NOMO-1 (cell line): ENCODE results near the gene PPP1R14B.

ENCODE experiments used
- DNase-seq, 2 experiments: peaks; one replicate each; lab custom pipeline; 2025; ENCODE audit not compliant: unreplicated experiment in 2 of 2; lab: John Stamatoyannopoulos, UW

Gene PPP1R14B

DNA sequence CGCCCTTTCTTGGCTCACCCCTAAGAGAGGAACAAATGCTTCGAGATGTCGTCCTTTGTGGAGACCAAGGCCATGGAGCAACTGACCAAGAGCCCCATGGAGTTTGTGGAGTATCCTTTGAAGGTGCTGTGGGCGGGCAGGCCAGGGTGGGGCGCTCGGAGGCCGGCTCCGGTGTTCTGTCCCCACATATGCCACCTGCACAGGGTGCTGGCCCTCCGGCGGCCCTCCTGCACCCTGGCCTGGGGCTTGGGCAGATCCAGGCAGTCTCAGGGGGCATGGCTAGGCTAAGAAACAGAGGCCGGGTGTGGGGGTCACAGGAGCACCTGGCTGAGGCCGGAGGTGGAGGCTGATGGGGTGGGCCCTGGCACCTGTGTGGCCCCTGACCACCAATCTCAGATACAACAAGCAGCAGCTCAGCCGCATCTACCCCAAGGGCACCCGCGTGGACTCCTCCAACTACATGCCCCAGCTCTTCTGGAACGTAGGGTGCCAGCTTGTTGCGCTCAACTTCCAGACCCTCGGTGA is 14.9 kb upstream of the PPP1R14B start:
- no peak for DNase-seq

DNA sequence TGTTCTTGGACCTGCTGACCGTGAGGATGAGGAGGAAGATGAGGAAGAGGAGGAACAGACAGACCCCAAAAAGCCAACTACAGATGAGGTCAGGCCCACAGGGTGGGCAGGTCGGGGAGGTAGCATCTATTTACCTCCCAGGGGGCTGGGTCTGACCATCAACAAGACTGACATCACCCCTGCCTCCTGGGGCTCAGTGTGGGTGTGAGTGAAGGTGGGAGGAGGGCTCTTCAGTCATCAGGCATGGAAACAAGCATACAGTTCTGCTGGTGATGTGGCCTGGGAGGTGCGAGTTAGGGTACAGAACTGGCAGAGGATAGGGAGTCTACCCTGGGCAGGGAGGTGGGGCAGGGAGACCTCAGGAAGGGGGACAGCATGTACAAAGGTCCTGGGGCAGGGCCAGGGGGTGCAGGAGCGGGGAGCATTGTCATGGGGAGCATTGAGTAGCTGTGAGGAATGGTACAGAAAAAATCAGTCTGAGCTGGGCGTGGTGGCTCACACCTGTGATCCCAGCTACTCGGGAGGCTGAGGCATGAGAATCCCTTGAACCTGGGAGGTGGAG is 13.5 kb upstream of the PPP1R14B start:
- no peak for DNase-seq

DNA sequence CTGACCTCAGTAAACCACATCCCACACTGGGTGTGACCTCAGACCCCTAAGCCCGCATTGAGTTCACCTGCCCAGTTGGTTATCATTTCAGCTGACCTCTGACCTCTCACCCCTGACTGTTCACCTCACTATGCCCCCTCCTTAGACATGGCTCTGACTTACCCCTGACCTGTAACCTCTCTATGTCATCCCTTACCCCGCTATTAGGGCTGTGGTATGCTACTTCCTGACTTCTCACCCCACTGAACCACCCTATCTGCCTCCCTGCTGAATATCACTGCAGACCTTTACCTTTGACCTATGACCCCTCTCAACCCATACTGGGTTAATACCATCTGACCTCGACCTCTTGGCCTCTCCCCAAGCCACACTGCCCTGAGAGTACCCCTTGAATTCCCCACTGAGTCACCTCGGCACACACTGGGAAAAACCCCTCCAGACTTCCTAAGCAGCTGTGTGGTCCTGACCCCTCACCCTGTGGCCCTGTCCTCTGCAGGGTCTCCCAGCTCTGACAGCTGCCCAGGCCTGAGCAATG is 12.9 kb upstream of the PPP1R14B start:
- DNase-seq, result no peak

DNA sequence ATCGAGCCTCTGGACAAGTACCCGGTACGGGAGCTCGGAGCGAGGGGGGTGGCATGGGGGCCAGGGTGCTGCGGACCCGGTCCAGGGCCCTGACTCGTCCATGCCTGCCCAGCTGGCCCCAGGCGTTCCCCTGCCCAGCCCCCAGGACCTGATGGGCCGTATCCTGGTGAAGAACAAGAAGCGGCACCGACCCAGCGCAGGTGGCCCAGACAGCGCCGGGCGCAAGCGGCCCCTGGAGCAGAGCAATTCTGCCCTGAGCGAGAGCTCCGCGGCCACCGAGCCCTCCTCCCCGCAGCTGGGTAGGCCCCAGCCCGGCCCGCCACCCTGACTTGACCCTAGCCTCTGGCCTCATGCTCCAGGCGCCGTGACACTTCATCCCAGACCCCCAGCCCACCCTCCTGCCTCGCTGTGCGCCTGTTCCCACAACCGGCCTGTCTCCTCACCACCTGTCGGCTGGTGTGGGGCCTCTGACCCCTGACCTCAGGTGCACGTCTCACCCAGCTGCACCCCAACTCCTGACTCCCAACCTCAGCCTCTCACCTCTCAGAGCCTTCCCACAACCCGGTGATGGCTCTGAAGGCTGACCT is 12.3 kb upstream of the PPP1R14B start:
- DNase-seq, result no peak

DNA sequence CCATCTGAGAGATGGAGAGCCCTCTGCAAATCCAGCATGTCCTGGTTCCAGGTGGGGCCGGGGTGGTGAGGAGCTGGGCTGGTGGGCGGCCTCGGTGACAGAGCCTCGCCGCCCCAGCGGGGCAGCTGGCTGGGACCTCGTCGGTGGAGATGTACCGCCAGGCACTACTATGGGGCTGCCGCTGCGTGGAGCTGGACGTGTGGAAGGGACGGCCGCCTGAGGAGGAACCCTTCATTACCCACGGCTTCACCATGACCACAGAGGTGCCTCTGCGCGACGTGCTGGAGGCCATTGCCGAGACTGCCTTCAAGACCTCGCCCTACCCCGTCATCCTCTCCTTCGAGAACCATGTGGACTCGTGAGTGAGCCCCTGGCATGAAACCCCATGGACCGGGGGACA is 11.6 kb upstream of the PPP1R14B start:
- DNase-seq, result no peak

DNA sequence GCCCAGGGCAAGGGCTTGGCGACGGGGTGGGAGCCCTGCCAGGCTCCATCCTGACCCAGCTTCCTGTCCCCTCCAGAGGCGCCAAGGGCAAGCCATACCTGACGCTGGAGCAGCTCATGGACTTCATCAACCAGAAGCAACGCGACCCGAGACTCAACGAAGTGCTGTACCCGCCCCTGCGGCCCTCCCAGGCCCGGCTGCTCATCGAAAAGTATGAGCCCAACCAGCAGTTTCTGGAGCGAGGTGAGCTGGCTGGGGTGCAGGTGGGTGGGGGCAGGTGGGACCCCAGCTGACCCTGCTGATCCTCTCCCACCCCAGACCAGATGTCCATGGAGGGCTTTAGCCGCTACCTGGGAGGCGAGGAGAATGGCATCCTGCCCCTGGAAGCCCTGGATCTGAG is 9.6 kb upstream of the PPP1R14B start:
- DNase-seq, result no peak

DNA sequence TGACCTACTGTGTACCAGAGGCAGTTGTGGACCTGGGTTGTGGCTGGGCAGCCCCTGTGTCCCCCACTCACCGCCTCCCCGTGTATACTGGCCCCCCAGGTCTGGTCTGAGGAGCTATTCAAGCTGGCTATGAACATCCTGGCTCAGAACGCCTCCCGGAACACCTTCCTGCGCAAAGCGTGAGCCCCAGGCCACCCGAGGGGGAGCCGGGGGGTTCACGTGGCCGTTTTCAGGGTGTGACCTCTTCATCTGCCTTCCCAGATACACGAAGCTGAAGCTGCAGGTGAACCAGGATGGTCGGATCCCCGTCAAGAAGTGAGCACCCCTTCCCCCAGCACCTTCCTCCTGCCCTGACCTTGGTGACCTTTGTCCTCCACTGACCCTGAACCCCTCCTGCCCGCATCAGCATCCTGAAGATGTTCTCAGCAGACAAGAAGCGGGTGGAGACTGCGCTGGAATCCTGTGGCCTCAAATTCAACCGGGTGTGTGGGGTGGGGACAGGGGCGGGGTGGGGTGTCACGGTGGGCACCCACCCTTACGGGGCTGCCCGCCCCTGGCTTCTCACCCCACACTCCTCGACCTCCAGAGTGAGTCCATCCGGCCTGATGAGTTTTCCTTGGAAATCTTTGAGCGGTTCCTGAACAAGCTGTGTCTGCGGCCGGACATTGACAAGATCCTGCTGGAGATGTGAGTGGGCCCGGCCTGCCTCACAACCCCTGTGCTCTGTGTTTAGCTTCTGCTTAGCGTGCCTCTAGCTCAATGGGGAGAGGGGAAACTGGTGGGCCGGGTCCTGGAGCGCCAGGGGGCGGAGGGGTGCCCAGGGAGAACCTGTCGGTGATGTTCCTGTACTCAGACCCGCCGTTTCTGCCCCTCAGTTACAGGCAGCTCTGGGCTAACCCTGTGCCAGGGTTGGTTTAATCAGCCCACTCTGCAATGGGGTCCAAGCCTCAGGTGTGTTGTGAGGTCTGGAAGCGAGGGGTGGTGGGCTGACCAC is 8.7 kb upstream of the PPP1R14B start:
- no peak for DNase-seq

DNA sequence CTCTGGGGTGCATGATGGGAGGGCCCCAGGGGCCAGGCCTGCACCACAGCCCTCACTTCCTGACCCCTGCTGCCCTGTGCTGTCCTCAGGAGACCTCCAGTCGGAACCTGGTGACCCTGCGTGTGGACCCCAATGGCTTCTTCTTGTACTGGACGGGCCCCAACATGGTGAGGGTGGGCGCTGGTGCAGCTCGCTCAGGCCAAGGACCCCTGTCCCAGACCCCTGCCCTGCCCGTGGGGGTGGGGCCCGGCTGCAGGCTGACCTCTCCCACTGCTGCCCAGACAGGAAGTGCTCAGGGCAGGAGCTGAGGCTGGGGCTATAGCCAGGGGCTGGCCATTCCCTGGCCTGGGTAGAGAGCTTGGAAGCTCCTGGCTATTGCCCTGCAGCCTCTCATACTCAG is 7.6 kb upstream of the PPP1R14B start:
- DNase-seq, result no peak

DNA sequence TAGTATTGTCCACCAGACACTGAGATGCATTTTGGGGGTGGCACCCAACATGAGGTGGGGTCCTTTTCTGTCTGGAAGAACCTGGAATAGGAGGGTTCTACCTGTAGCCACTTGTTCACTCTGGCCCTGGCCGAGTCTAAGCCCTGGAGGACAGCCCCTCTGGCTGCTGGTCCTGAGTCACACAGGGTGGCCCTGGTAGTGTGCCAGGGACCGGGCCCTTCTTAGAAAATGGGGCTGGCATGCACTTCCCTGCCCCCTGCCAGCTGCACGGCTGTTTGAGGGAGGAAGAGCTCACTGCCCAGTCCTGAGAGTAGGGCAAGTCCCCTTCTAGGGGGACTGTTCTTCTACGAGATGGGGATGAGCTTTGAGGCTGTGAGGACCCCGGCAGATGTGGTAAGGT is 6.7 kb upstream of the PPP1R14B start:
- DNase-seq, result no peak

DNA sequence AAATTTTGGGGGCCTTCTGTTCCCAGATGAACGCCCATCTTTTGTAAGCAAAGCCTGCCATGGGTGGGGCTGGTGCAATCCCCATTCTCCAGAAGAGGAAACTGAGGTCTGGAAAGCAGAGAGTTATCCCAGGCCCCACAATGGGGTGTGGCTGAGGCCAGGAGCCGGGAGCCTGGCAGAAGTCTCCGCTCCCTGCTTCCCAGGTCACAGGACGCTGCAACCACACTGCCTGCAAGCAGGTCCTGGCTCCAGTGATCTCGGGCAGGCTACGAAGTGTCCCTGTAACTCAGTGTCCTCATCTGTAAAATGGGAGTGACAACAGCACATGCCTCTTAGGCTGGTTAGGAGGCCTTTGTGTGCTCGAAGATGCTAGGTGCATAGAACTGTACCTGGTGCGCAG is 6.3 kb upstream of the PPP1R14B start:
- no peak for DNase-seq

DNA sequence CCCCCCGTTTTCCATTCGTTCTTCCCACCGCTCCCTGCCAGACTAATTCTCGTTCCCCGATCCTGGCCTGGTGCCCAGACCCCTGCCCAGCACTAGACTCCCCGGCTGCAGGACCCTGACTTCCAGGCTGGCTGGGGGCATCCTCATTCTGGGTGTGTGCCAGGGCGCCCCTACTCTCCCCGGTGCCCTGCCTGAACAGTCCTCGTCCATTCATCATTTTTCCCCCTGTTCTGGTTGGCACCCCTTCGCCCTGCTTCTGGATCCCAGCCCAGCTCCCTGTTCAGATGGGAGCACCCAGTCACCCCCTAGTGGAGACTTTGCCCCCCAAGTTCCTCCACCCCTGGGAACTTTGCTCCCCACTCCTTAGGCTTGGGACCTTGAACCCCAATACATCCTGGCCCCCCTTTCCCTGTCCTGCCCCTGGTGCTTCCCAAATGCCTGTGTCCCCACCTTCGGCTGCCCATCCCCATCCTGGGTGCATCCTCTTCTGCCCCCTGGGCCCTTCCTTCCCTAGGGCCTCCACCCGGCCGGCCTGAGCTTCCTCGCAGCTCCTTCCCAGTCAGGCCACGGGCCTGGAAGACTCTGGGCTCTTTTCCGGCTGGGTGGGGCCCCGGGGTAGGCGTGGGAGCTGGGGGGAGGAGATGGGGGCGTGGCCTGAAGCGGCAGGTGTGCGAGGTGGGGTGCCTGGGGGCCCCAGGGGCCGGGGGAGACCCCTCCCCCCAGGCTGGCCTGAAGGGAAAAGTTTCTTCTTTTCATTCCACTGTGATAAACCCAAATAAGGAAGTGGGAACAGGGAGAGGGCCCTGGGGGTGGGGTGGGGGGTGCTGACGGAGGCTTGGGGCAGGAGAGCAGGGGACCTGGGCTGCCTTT is 5.5 kb upstream of the PPP1R14B start:
- no peak for DNase-seq

DNA sequence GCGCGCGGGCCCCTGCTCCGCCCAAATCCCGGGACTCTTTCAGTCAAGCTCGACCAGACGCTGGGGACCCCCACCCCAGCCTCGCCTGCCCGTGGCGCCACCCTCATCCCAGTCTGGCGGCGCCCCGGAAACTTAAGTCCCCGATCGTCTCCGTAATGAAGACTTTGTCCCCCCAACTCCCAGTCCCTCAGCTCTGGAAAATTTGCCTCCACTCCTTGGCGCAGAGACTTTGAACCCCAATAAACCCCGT is 4.9 kb upstream of the PPP1R14B start:
- no peak for DNase-seq

DNA sequence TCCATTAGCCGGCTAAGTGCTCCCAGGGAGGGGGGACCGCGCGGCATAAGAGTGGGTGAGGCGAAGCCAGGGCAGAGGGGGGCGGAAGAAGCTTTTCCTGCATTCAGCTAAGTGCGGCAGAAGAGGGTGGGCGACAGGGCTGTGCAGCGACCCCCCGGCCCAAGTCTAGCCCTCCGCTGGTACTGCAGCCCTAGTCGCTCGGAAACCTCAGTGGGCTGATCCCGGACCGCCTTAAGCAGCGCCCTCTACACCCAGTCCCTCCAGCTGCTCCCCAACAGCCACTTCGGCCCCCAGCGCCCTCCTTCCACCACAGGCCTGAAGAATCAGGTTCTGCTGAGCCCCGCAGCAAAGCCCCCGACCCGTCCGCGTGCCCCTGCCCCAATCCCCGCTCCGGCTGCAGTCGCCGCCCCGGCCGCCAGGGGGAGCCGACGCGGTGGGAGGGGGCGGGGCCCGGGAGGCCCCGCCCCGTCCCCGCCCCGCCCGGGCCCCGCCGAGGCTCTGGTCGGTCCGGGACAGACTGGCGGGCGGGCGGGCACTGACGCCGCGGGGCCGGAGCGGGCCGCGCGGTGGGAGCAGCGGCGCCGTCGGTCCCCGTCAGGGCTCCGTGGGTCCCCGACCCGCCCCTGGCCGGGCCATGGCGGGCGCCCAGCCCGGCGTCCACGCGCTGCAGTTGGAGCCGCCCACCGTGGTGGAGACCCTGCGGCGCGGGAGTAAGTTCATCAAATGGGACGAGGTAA is 4.4 kb upstream of the PPP1R14B start, which contains the start of gene PLCB3:
PLCB3 (plus strand) TSS at position 515 of the 737 bp plus-strand sequence; CDS start at position 635, 120 bp downstream.
- peak; percentile 47 to 48 for DNase-seq

DNA sequence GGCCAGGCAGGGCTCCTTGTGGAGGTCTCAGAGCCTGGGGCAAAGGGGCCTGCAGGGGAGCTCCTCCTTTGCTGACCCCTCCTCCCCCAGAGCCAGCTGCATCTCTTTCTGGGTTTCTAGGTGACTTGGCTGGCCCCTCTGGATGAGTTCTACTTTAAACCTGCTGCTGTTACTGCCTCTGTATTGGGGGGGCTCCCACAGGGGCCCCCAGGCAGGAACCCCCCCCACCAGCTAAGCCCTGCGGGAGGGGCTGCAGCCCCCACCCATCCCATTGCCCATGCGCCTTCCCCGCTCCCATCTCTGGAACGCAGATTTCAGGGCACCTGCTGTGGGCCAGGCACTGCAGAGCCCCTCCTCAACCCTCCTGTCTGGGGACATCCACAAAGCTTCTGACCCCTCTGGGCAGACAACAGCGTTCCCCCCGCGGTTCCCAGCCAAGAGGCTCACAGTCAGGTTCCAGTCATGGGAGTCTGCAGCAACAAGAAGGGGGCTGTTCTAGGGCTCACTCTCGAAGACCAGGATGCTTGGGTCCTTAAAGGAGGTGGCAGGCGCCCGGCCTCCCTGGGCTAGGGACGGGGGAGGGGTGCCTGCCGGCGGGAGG is 3.8 kb upstream of the PPP1R14B start:
- DNase-seq, result no peak

DNA sequence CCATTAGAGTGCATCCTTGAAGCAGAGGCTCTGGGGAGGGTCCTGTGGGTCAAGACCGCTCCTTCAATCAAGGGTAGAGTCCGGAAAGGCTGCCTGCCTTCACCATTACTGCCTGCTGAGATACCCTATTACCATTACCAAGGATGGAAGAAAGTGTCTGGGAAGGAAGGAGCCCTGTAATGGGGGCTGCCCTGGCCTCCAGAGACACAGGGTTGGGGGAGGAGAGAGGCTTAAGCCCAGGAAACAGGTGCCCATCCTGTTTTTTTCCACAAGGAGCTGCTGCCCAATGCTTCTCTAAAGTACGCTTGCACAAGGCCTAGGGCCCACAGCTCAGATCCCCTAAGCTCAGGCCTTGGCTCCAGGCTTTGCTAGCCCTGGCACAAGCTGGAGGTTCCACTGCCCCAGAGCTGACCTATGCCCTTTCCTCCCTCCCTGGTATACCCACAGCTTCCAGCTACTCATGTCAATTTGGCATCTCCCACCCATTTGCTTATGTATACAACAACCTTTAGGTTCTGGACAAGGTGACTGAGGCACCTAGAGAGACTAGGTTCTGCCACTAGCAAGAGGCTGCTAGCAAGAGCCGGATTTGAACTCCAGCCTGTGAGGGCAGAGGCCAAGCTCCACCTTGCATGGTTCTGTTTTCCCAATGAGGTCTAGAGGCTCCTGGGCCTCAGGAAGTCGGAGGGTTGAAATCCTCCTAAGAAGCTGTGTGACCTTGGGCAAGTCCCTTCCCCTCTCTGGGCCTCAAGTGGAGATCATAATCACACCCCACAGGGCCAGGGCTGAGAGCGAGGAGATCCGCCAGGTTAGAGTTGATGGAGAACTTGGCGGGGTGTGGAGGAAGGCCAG is 3.0 kb upstream of the PPP1R14B start:
- no peak for DNase-seq

DNA sequence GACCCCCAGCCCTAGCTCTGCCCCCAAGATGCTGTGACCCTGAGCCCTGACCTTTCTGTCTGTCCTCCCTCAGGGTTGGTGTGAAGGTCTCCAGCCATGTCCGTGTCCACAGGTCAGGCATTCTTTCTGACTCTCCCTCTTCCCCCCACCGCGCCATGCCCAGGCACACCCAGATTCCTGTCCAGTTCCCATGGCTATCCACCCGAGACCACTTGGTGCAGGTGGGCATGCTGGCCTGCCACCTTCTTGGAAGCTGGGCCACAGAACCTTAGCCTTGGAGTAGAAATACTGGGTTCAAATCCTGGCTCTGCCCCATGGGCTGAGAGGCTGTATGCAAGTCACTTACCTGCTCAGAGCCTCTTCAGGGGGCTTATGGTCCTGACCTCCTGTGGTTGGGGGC is 2.3 kb upstream of the PPP1R14B start:
- no peak for DNase-seq

DNA sequence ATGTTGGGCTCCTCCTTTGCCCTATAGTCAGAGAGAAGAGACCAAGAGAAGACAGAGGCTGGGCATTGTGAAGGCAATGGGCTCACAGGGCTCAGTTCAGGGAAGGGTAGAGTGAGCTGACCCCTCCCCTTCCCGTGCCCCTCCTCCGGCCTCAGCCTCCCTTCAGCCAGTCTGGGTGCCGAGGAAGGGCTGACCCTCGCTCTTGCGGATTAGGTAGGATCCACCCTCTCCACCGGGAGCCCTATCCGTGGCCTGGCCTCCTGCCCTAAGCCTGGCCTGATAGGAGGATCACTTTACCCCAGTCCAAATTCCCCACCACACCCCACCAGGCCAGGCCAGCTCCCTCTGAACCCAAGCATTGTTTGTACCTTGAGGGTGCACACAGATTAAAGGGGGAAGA is 1.8 kb upstream of the PPP1R14B start:
- no peak for DNase-seq

DNA sequence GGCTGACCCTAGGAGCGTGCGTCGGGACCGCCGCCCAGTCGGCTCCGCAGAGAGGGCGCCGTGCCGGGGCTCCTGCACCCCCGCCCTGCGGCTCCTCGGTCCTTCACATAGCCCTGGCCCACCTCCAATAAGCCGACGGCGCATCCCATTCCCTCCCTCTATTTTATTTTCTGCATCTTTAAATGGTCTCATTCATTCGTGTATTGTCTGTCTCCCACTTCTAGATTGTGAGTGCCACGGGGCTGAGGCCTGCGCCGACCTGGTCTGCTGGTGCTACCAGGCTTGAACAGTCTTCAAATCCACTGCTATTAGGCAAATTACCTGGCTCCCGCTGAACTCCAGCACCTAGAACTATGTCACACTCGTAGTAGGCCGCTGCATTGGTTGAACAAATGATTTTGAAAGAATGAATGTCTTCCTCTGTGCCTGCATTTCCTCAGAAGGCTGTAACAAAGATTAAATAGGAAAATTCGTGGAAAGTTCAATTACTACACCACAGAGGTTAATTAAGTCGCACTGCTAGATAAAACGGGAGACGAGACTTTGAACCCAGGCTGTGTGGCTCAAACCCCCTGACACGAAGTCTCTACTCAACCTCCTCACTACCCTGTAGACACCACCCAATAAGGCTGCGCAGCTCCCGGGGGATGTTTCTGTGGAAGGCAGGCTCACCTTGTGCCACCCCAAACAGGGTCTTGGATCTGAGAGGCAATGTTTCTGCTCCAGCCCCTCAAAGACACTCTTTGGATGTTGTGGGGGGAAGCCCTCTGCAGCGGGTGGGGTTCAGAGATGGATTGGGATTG is 1.2 kb upstream of the PPP1R14B start:
- no peak for DNase-seq
